HG02852 (cell line): ENCODE results near the gene ENG.
"Not testable (repeated sequence)": the region's sequence is repeated elsewhere in the genome, so short reads cannot be mapped to it uniquely, and the experiment has no call there.

Source experiments
- ATAC-seq: cut with Tn5 transposase; IDR thresholded peaks from one replicate; pipeline ENCODE4 v1.9.1; 2021; ENCODE audit warnings: mild to moderate bottlenecking, moderate library complexity; ENCODE audit not compliant: unreplicated experiment

Gene ENG

DNA sequence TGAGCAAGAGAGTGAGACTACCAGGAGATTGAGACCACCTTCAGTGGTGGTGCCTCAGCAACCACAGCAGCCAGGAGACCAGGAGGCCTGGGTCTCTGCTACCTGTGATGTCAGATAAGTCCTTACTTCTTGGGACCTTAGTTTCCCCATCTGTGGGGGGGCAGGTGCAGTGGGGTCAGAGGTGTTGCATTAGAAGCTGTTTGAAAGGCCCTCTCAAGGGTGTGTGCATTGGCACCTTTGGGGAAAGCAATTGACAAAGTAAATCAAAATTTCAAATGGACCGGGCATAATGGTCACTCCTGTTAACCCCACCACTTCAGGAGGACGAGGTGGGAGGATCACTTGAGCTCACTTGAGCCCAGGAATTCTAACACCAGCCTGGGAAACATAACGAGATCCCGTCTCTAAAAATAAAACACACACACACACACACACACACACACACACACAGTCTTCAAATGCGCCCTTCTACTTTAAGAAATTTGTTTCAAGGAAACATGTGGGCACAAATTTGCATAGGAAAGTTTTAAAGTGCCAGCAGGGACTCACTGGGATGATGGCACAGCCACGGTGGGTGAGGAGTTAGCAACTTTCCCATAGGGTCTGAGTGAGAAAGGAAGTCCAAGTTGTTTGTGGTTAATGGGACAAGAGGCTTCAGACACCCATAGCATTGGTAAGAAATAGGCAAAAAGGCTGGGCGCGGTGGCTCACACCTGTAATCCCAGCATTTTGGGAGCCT is 24.4 kb upstream of the ENG start:
- ATAC-seq = no peak

DNA sequence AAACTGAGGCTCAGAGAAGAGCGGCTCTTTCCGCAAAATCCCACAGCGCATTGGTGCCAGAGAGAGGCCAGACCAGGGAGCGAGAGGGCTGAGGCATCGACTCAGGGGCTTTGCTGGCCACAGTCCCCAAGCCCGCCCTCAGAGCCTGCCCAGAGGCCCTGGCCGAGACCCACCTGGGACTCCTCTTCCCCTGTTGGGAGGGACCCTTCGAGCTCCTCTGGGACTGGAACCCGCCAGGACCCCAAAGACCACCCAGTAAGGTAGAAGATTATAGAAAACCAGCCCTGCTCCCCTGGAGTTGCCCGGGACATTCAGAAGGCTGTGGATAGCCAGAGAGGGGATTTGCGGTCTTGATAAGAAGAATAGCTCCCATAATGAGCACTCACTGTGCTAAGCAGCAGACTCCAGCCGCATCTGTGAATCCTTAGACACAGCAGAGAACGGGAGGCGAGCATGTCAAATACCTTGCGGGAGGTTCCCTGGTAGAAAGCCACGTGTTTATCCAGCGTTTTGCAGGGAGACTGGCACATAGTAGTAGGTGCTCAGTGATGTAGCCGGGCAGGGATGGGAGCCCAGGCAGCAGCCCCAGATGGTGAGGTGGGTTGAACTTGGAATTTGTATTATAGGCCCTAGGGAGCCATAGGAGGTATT is 23.7 kb upstream of the ENG start:
- no peak for ATAC-seq

- ATAC-seq = no peak
Measured at GRCh38 chr9:127877566-127877998, 23.1 kb upstream of the ENG start, which contains the start of gene AK1. AK1 (minus strand) TSS chr9:127877675; CDS start chr9:127874617, 3,058 bp downstream.

DNA sequence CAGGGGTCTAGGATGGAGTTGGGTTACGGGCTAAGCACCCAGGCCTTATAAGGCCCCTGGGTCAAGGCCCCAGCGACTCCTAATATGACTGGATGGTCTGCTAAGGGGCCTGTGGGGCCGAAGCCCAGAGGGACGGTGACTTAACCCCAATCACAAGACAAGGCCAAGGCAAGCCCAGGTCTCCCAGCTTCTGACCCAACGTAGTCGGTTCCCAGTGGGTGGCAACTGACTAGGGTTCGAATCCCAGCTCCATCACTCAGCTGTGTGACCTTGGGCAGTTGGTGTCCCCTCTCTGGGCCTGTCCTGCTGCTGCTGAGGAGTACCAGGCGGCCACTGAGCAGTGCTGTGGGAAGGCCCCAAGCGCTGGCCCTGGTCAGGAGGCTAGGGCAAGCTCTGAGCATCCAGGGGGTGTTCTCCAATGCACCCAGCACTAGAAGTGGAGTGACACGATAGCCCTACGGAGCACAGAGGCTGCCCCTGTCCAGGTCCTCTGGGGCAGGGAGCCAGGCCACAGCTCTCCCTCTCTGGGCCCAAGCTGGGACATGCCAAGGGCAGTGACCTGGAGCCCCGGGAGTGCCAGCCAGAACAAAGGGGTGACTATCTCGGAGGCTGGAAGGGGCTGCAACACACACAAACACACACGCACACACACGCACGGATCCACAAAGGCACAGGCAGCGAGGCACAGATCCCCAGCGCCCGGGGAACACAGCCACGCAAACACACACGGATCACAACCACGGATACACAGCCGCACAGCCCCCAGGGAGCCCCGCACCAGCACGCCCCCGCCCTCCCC is 22.5 kb upstream of the ENG start:
- no peak for ATAC-seq

- ATAC-seq = no peak
Measured at GRCh38 chr9:127876026-127876763, 21.7 kb upstream of the ENG start.

DNA sequence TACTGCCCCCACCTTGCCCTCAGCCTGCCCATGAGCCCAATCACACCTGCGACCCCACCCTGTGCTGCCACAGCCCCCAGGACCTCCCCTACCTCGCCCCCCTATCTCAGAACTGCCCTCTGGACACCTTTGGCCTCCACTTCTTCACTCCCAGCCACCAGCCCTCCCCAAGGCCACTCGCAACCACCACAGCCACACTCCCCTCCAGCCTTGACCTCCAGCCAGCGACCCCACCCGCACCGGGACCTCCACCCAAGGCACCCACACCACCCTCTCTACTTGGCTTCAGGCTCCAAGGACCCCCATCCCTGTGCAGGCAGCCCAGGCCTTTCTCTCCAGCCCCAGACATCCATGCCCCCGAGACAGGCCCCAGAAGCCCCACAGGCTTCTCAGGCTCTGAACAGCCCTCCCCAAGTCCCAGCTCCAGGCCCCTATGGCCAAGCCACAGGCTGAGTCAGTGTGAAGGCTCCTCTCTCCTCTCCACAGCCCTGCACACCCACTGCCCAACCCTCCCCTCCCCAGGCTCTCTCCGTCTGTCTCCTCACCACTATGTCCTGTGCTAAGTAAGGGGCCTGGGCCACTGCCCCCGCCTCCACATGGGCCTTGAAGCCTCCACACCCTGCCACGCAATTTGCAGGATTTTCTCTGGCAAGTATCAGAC is 21.0 kb upstream of the ENG start:
- no peak for ATAC-seq

- no peak for ATAC-seq
Measured at GRCh38 chr9:127874301-127875221, 20.1 kb upstream of the ENG start.

- no peak for ATAC-seq
Measured at GRCh38 chr9:127873886-127874285, 19.4 kb upstream of the ENG start.

DNA sequence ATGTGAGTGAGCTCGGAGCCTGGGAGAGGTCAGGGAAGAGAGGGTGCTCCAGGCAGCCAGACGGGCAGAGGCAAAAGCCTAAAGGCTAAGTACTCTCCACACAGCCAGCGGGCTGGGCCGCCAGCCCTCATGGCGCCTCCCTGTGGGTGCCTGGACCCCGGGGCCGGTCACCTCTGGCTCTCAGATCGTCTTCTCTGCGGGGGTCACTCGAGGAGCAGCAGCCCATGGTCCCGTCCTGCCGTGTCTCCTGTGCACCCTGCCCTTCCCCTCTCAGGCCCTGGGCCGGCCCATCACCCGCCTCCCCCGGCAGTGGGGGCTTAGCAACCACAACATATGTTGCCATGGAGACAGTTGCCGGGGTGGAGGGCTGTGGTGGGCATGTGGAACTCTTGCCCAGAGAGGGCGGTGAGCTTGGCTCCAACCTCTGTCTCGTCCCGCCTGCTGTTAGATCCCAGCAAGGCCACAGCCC is 18.8 kb upstream of the ENG start:
- no peak for ATAC-seq

- ATAC-seq = no peak
Measured at GRCh38 chr9:127872369-127873222, 18.1 kb upstream of the ENG start.

DNA sequence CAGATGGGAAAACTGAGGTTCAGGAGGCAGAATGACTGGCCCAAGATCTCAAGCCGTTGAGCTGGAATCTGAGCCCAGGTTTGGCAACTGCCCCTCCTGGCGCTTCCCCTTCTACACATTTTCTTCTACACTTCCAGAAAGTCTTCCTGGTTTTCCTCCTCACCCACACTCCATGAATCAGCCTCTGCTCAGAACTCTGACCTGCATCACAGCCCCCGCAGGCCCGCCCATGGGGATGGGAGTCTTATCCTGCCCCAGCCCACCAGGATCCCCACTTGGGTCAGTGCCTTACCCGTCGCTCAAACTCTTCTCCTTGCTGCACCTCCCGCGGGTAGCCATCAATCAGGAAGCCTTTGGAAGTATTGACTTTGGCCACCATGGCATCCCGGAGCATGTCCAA is 17.1 kb upstream of the ENG start:
- no peak for ATAC-seq

DNA sequence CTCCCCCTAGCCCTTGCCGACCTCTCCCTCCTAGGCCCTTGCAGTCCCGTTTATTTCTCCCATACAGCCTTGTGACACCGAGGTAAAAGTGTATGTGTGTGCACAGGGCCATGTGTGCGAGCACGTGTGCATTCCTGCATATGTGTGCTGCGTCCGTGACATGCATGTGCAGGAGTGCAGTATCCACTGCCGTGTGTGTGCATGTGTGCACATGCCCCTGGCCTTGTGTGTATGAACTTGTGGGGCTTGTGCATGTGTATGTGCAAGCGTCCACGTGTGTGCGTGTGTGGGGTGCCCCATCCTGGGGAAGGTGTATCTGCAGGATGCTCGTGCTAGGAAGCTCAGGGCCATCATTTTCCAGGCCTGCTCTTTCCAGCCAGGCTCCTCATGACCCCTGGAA is 16.4 kb upstream of the ENG start:
- no peak for ATAC-seq

- ATAC-seq = not testable (repeated sequence)
Measured at GRCh38 chr9:127870153-127870491, 15.7 kb upstream of the ENG start.

DNA sequence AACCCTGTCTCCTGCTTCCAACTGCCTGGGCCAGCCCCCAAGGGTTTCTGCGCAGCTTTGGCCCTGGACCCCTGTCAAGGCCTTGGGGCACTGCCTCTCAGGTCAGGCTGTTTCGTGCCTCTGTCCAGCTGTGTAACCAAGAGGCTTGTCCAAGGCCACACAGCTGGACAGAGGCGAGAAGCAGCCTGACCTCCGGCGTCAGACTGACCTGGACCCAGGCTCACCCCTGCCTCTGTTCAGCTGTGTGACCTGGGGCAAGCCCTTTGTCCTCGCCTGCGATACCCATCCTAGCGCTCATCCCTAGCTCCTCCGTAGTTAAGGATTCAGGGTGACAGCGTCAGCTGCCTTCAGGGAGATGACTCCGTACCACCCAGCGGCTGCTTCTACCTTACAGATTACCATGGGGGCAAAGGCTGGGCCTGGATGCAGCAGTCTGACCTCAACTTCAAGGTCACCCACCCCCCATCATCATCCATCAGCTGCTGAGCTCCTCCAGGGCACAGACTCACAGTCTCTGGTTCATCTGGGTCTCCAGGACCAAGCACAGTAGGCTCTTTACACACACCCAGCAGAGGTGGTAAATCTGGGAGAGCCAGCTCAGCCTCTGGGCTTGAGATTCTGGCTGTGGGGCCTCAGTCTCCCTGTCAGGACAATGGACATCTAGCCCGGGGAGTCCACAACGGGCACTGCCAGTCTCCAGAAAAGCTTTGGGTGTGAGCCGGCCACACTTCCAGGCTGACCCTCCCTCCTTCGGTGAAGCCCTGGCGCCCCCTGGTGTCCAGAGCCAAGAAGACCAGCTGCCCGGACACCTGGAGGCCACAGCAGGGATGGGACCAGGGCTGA is 15.1 kb upstream of the ENG start:
- ATAC-seq = peak; percentile 47

DNA sequence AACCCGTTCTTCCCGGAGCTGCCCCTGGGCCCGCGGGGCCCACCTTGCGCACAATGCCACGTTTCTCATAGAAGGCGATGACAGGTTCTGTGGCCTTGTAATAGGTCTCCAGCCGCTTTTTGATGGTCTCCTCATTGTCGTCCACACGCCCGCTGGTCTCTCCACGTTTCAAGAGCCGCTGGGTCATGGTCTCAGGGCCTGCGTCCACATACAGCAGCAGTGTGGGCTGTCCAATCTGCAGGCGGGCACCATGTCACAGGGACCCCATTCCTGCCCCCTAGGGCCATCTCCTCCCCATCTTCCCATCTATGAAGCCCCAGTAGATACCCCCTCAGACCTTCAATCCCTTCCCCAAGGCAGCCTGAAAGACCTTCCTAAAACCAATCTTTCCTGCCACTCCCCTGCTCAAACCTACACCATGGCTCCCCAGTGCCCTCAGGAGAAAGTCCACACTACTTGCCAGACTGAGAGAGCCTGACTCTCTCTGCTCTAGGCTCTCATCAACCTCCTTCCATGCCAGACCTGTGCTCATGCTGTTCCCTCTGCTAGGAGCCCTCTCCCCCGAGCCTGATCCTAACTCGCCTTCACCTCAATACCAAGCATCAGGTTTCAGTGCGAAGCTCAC is 13.9 kb upstream of the ENG start:
- no peak for ATAC-seq

DNA sequence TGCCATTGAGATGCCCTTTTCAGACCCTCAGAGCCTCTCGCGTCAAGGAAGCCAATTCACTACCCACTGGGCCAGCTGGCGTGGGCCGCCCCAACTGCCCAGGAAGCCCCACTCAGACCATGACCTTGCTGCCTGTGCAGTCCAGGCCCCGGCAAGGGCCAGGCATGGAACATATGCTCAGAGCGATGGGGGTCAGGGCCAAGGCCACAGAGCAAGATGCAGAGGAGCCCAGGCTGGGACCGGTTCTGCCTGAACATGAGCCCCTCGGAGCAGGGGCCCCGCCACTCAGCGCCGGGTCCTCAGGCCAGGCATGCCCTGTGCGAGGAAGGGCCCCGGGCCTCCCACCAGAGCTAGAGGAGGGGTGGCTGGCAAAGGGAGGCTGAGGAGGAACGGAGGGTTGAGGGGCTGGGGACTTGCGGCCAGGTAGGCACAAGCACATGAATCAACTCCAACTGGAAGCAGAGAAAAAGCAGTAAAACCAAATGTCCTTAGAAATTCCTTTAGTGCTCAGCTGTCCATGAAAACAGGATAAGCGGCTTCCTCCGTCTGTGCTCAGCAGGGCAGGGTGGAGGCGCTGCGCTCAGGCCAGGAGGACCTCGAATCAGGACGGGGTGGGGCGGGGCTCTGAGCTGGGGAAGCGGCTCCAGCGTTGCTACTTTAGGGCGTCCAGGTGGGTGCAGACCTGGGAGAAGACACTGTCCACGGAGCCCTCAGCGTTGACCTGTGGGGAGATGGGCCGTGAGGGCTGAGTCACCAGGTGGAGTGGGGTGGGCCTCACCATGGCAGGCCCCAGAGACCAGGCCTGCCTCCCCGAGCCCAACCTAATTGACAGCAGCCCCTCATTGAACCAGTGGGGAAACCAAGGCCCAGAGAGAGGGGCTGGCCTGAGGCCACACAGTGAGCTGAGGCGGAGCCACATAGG is 13.2 kb upstream of the ENG start:
- no peak for ATAC-seq
